Thyroid gland (tissue), 4 donors: ENCODE data around the gene PDCD11. TPM values are rescaled to one million over a fixed set of nuclear protein-coding genes. Genes with fewer than 3 reads are reported as not detected.

ENCODE experiments used
- DNase-seq, 2 donors: peaks; one replicate each; pipeline ENCODE4 v3.0.0-alpha.2; 2019
- H3K27ac ChIP-seq, 3 donors: fragments of 200-600 bp; sonication (generic); 1 replicate in 2 of 3; 2 replicates in 1 of 3; pipeline ENCODE4 v1.5.1; 2016 to 2019; ENCODE audit warnings: mild to moderate bottlenecking in 1 of 3, moderate library complexity in 1 of 3
- H3K27me3 ChIP-seq: fragments of 200-600 bp; sonication (generic); one replicate; pipeline ENCODE4 v1.5.1; 2019
- H3K36me3 ChIP-seq, 2 donors: fragments of 200-600 bp; sonication (generic); one replicate each; pipeline ENCODE4 v1.5.1; 2016 to 2019
- H3K4me1 ChIP-seq, 2 donors: fragments of 200-600 bp; sonication (generic); one replicate each; pipeline ENCODE4 v1.5.1; 2017 to 2019
- H3K4me3 ChIP-seq, 3 donors: fragments of 200-600 bp; sonication (generic); replicated peaks in 1 of 3; 1 replicate in 2 of 3; 2 replicates in 1 of 3; pipeline ENCODE4 v1.5.1; 2016; ENCODE audit warnings: mild to moderate bottlenecking in 1 of 3
- H3K9me3 ChIP-seq: fragments of 200-600 bp; sonication (generic); one replicate; pipeline ENCODE4 v1.5.1; 2017
- POLR2A ChIP-seq, 2 donors: fragments of 450-650 bp; IDR thresholded peaks; one replicate each; pipeline ENCODE4 v1.6.1; 2017; ENCODE audit warnings: antibody characterized with exemption in 2 of 2, mild to moderate bottlenecking in 2 of 2, moderate library complexity in 1 of 2
- WGBS, 2 donors: methylation state at CpG; one replicate each; pipeline ENCODE4 v1.1.5; 2017; 5-methylcytosine and 5-hydroxymethylcytosine counted together
- intact Hi-C: fragments of 100-400 bp; cut with DNase I; formaldehyde crosslinking; loops from one replicate; pipeline ENCODE4 v1.15.1; 2023
- microRNA counts, 2 donors: library from miRNA; unstranded; fragments of <30 nt; microRNA quantifications; one replicate each; lab custom pipeline; 2016 to 2017
- microRNA-seq: library from miRNA; unstranded; fragments of <30 nt; microRNA quantifications from one replicate; pipeline ENCODE4, GENCODE V29; 2016
- total RNA-seq, 4 donors: library from RNA; depleted of rRNA; stranded (reverse); fragments of >200 nt; gene quantifications; one replicate each; pipeline ENCODE4 v1.2.3, GENCODE V29; 2016
- TF ChIP-seq, protein P1 (sequence below), 6 experiments: fragments of 200-600 bp in 3 of 6; fragments of 450-650 bp in 3 of 6; sonication (generic) in 3 of 6; IDR thresholded peaks; one replicate each; pipeline ENCODE4 v1.5.1; 2016 to 2019; ENCODE audit warnings: antibody characterized with exemption in 6 of 6, mild to moderate bottlenecking in 2 of 6, inconsistent platforms in 1 of 6, moderate library complexity in 1 of 6

Gene PDCD11
- total RNA-seq, 4 donors from 2014 or later, result 15.6 to 20.9 (median 19.0) TPM

DNA sequence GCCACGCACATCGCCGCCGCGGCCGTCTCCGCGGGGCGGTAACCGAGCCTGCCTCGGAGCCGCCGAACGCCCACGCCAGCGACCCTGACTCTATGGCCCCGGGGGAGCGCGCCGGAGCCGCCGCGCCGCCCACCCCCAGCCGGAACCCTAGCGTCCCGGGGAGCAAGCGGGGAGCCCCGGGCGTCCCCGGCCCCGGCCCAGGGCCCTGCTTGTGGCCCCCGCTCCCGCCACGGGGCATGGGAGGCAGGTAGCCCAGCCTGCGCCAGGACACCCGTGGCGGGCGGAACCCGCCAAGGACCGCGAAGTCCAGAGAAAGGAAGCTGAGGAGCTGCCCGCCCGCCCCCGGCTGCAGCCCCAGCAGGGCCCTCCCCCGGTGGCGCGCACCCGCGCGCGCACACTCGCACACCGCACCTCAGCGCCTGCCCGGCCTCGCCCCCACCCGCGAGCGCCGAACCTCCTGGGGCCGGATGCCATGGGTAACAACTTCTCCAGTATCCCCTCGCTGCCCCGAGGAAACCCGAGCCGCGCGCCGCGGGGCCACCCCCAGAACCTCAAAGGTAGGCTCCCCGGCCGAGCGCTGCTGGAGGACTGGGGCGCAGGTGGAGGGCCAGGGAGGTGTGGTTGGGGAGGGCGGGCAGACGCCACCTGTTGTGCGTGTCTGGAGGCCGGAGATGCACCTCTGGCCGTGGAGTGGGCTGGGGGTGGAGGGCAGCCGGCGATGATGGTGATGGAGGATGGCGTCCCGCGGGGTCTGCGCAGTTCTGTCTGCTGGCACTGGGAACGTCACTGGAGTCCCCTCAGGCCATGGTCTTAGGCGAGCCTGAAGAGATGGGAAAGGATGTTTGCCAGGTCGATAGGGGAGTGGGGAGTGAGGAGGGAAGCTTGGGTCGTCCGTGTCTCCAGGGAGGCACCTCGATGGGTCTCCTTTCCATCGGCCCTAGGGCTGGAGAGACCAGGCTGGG, 97.8 kb downstream of the PDCD11 start:
- no peak for TF ChIP-seq POLR2A (IDR thresholded peaks at IDR 0.05)
- TF ChIP-seq, protein P1, sequence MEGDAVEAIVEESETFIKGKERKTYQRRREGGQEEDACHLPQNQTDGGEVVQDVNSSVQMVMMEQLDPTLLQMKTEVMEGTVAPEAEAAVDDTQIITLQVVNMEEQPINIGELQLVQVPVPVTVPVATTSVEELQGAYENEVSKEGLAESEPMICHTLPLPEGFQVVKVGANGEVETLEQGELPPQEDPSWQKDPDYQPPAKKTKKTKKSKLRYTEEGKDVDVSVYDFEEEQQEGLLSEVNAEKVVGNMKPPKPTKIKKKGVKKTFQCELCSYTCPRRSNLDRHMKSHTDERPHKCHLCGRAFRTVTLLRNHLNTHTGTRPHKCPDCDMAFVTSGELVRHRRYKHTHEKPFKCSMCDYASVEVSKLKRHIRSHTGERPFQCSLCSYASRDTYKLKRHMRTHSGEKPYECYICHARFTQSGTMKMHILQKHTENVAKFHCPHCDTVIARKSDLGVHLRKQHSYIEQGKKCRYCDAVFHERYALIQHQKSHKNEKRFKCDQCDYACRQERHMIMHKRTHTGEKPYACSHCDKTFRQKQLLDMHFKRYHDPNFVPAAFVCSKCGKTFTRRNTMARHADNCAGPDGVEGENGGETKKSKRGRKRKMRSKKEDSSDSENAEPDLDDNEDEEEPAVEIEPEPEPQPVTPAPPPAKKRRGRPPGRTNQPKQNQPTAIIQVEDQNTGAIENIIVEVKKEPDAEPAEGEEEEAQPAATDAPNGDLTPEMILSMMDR (IDR thresholded peaks at IDR 0.05), result no peak
- Histone ChIP-seq H3K27me3 (peaks cover 16% of the 10 kb centered on the region), H3K27ac (no peak overlapping the region), H3K4me1 (peaks cover 0 to 16% of the 10 kb centered on the region in 2 donors), H3K9me3 (no peaks in the 10 kb centered on the region), H3K36me3 (no peaks in the 10 kb centered on the region), H3K4me3 (peak overlapping the region in 1 of 3 donors; percentile 42)
- no peak for DNase-seq
- intact Hi-C loops, result no loop called here
- WGBS, 2 donors, result 3 to 5% methylated on average over 5 to 13 of the region's 92 CpGs

DNA sequence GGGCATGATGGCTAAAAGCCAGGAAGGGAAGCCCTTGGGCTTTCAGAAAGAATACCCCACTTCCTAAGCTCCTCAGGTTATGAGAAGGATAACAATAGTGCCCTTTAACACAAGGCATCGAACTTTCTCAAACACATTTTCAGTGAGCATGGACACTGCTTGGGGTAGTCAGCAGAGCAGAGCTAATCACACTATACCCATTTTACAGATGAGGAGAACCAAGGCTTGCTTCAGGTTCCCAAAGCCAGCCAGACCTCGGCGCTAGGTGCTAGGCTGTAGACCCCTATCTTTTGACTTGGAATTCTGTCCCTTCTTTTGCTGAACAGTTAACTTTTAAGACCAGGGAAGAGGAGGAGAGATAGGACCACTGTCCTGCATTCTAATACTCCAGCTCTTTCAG, 98.9 kb downstream of the PDCD11 start:
- no peak for TF ChIP-seq POLR2A (IDR thresholded peaks at IDR 0.05)
- TF ChIP-seq, protein P1 (IDR thresholded peaks at IDR 0.05), result no peak
- intact Hi-C loops, result no loop called here
- Histone ChIP-seq H3K36me3 (no peaks in the 10 kb centered on the region), H3K27me3 (peaks cover 16% of the 10 kb centered on the region), H3K9me3 (no peaks in the 10 kb centered on the region), H3K4me3 (no peak overlapping the region), H3K27ac (no peak overlapping the region), H3K4me1 (peaks cover 0 to 16% of the 10 kb centered on the region in 2 donors)
- WGBS, 2 donors, result 86 to 90% methylated on average over 3 of the region's 3 CpGs
- no peak for DNase-seq

MicroRNA genes within 50 kb of the gene (microRNA counts, 767-probe panel; counts per million panel counts)
- microRNA hsa-miR-1307-3p (lab: Ali Mortazavi, UCI), result 0 counts per million in 2 donors

Small RNAs within 50 kb of the gene (microRNA-seq; reads per million reads assigned to microRNA genes)
- 871 reads per million, percentile 80 among the genes with 10 or more reads in this experiment for gene MIR1307

Other genes with a start within 250 kb of the PDCD11 start
- 100 to 1,000 TPM; 194 to 238 (median 214) TPM for gene NT5C2, start 203.4 kb upstream of the PDCD11 start, total RNA-seq
- gene RPEL1, start 150.7 kb upstream of the PDCD11 start, total RNA-seq, result not detected
- gene INA, start 119.5 kb upstream of the PDCD11 start, total RNA-seq, result under 1 TPM in 2 of 4 donors, not detected in 2; 0.17 to 0.59 TPM
- 10 to 100 TPM in 1 of 4 donors, 1 to 10 TPM in 3; 5.8 to 10.8 (median 9.6) TPM for gene PCGF6, start 45.5 kb upstream of the PDCD11 start, total RNA-seq
- 1 to 10 TPM; 4.0 to 7.0 (median 6.2) TPM for gene TAF5, start 28.6 kb upstream of the PDCD11 start, total RNA-seq
- gene ATP5MK, start 151 bp upstream of the PDCD11 start, total RNA-seq, result 100 to 1,000 TPM; 127 to 604 (median 265) TPM
- gene CALHM2, start 55.7 kb downstream of the PDCD11 start, total RNA-seq, result 10 to 100 TPM; 16.0 to 47.3 (median 32.8) TPM
- gene CALHM1, start 62.3 kb downstream of the PDCD11 start, total RNA-seq, result not detected
- not detected for gene CALHM3, start 82.6 kb downstream of the PDCD11 start, total RNA-seq
- 1 to 10 TPM in 1 of 4 donors, not detected in 3; 1.1 TPM for gene NEURL1, start 97.1 kb downstream of the PDCD11 start, total RNA-seq